ENCODE measurements around the gene ZNF524. TPM values are rescaled to one million over a fixed set of nuclear protein-coding genes. Genes with fewer than 3 reads are reported as not detected.
A peak's percentile ranks its signal among the peaks of the same experiment; 100 is the strongest.

The ZNF524 gene
- total RNA-seq, 1 experiment from 2014 or later, result 11.1 TPM

DNA sequence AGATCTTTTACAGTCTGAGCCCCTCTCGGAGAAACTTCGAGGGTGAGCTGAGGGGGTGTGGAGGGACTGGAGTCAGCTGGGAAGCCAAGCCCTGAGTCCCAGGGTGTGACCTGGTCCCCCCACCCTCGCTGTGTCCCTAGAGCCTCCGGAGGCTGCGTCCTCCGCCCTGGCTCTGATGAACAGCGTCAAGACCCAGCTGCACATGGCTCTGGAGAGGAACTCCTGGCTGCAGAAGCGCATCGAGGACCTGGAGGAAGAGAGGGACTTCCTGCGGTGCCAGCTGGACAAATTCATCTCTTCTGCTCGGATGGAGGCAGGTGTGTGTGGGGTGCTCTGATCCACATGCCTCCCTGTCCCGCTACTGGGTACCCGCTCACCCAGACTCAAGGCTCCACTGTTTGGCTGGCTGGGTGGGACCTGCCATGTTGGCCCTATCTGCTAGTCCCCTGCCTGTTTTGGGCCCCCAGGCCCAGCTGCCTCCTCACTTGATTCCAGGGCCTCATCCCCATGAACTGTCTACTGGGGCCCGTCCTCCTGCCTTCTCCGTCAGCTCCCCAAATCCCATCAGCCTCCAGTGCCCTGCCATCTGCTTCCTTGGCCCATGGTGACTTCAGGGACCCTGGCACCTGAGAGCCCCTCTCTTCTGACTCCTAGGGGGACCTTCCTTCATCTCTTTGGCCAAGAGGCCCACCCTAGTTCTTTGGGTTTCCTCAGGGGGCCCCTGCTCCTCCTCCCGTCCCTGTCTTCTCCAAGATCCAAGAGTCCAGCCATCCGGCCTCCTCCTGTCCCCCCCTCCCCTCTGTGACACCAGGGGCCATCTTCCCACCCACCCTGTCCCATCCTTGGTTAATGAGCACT lies 49.4 kb downstream of the ZNF524 start:
- intact Hi-C loops (cut with micrococcal nuclease; ENCODE audit: unreplicated experiment), result loop anchor here (10.0 kb wide), 1 partner anchor 495 kb away; the partner anchor contains the start of gene ZNF444
- Histone ChIP-seq H3K27me3 (replicated peaks; ENCODE audit: control insufficient read depth, insufficient read depth, low read length) (no peaks in the 10 kb centered on the region), H3K4me3 (ENCODE audit: low read depth, low read length) (no peak overlapping the region), H3K4me1 (peaks cover 3% of the 10 kb centered on the region; the same call in 1 of the 2 replicates), H3K36me3 (ENCODE audit: control insufficient read depth, insufficient read depth, low read length) (no peaks in the 10 kb centered on the region), H3K9me3 (no peaks in the 10 kb centered on the region)
- peak overlapping the region; percentile 82 for H3K4me3 Mint-ChIP-seq (ENCODE audit: unreplicated experiment)
- H3K27me3 Mint-ChIP-seq (ENCODE audit: insufficient read depth, unreplicated experiment), result no peaks in the 10 kb centered on the region
- peaks cover 2% of the 10 kb centered on the region for H3K4me1 Mint-ChIP-seq (ENCODE audit: low read depth, unreplicated experiment)
- H3K9me3 Mint-ChIP-seq (ENCODE audit: unreplicated experiment), result no peaks in the 10 kb centered on the region
- DNase-seq, result no peak
- H3K36me3 Mint-ChIP-seq (ENCODE audit: insufficient read depth, unreplicated experiment), result peaks cover 75% of the 10 kb centered on the region
- peak overlapping the region; percentile 78 for H3K27ac Mint-ChIP-seq (ENCODE audit: unreplicated experiment)
- TF ChIP-seq, protein P1, sequence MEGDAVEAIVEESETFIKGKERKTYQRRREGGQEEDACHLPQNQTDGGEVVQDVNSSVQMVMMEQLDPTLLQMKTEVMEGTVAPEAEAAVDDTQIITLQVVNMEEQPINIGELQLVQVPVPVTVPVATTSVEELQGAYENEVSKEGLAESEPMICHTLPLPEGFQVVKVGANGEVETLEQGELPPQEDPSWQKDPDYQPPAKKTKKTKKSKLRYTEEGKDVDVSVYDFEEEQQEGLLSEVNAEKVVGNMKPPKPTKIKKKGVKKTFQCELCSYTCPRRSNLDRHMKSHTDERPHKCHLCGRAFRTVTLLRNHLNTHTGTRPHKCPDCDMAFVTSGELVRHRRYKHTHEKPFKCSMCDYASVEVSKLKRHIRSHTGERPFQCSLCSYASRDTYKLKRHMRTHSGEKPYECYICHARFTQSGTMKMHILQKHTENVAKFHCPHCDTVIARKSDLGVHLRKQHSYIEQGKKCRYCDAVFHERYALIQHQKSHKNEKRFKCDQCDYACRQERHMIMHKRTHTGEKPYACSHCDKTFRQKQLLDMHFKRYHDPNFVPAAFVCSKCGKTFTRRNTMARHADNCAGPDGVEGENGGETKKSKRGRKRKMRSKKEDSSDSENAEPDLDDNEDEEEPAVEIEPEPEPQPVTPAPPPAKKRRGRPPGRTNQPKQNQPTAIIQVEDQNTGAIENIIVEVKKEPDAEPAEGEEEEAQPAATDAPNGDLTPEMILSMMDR (IDR thresholded peaks at IDR 0.05; ENCODE audit: insufficient read depth in 1 of 2, low read depth in 1 of 2, low read length in 1 of 2, severe bottlenecking in 1 of 2, unreplicated experiment in 1 of 2), result no peak
- ChIA-PET CTCF (interaction anchor here (0.6 kb wide), 1 partner anchor 11 kb away, joined by 3 read pairs; no protein-coding TSS in a partner anchor), POLR2A (no interaction called here)
- BruUV-seq (replicated peaks), result no TSS peak

DNA sequence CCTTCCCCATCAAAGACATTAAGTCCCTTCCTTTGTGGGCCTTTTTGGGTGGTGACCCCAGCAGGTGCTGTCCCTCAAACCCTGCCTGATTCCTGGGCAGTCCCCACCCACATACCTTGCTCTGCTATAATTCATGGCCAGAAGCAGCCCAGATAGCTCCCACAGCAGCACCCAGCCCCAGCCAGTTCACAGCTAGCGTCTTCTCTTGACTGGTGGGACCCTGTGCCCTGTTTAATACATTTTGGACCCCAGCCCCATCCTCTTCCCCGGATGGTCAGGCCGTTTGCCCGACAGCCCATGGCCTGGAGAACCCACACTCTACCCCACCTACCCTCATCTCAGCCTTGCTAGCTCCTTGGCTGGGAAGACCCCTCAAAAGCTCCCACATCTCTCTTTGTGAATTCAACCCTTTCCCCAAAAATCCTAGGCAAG lies 50.1 kb downstream of the ZNF524 start:
- Mint-ChIP-seq H3K36me3 (ENCODE audit: insufficient read depth, unreplicated experiment) (peaks cover 75% of the 10 kb centered on the region), H3K9me3 (ENCODE audit: unreplicated experiment) (no peaks in the 10 kb centered on the region), H3K27ac (ENCODE audit: unreplicated experiment) (peak overlapping the region; percentile 48), H3K4me1 (ENCODE audit: low read depth, unreplicated experiment) (no peaks in the 10 kb centered on the region), H3K4me3 (ENCODE audit: unreplicated experiment) (peak overlapping the region; percentile 82), H3K27me3 (ENCODE audit: insufficient read depth, unreplicated experiment) (no peaks in the 10 kb centered on the region)
- intact Hi-C loops (cut with micrococcal nuclease; ENCODE audit: unreplicated experiment), result loop anchor here (10.0 kb wide), 1 partner anchor 495 kb away; the partner anchor contains the start of gene ZNF444
- TF ChIP-seq, protein P1 (IDR thresholded peaks at IDR 0.05; ENCODE audit: insufficient read depth in 1 of 2, low read depth in 1 of 2, low read length in 1 of 2, severe bottlenecking in 1 of 2, unreplicated experiment in 1 of 2), result no peak
- POLR2A ChIA-PET, result no interaction called here
- H3K4me1 ChIP-seq, result 0 out of 2 replicates have a peak, but pooled peaks cover 3% of the 10 kb centered on the region
- CTCF ChIA-PET, result interaction anchor here (0.6 kb wide), 1 partner anchor 12 kb away, joined by 3 read pairs; no protein-coding TSS in a partner anchor
- DNase-seq, result no peak
- H3K36me3 ChIP-seq (ENCODE audit: control insufficient read depth, insufficient read depth, low read length), result no peaks in the 10 kb centered on the region
- no peaks in the 10 kb centered on the region for H3K9me3 ChIP-seq
- H3K27me3 ChIP-seq (replicated peaks; ENCODE audit: control insufficient read depth, insufficient read depth, low read length), result no peaks in the 10 kb centered on the region
- H3K4me3 ChIP-seq (ENCODE audit: low read depth, low read length), result no peak overlapping the region
- no TSS peak for BruUV-seq (replicated peaks)

DNA sequence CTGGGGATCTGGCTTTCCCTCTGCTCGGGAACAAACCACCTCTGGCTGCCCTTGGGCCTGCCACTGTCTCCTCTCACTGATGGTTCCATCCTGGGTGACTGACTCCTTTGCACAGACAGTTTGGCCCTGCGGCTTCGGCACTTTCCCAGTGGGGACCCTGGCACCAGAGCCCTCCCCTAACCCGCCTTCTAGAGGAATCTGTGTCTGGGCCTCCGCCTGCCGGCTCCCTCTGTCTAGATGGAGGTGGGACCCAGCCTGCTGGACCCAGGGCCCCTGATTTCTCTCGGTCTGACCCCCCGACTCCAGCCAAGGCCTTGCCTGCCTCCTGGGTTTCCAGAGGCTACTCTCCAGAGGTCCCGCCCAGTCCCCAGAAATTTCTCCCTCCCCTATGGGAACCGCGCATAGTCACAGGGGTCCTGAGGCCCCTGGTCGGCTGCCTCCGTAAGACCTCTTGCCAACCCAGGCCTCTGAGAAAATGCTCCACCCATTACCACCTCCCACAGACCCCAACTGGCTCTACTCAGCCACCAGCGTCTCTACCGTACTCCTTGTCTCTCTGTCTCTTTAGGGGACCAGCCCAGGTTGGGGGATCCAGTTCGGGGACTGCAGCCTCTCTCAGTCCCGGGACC lies 50.6 kb downstream of the ZNF524 start:
- peaks cover 75% of the 10 kb centered on the region for H3K36me3 Mint-ChIP-seq (ENCODE audit: insufficient read depth, unreplicated experiment)
- H3K27me3 ChIP-seq (replicated peaks; ENCODE audit: control insufficient read depth, insufficient read depth, low read length), result no peaks in the 10 kb centered on the region
- intact Hi-C loops (cut with micrococcal nuclease; ENCODE audit: unreplicated experiment), result loop anchor here (10.0 kb wide), 1 partner anchor 494 kb away; the partner anchor contains the start of gene ZNF444
- H3K9me3 Mint-ChIP-seq (ENCODE audit: unreplicated experiment), result no peaks in the 10 kb centered on the region
- no TSS peak for BruUV-seq (replicated peaks)
- CTCF ChIA-PET, result no interaction called here
- H3K27ac Mint-ChIP-seq (ENCODE audit: unreplicated experiment), result peak overlapping the region; percentile 36
- H3K27me3 Mint-ChIP-seq (ENCODE audit: insufficient read depth, unreplicated experiment), result no peaks in the 10 kb centered on the region
- POLR2A ChIA-PET, result no interaction called here
- no peak overlapping the region for H3K4me3 Mint-ChIP-seq (ENCODE audit: unreplicated experiment)
- H3K9me3 ChIP-seq, result no peaks in the 10 kb centered on the region
- no peaks in the 10 kb centered on the region for H3K36me3 ChIP-seq (ENCODE audit: control insufficient read depth, insufficient read depth, low read length)
- 0 out of 2 replicates have a peak, but pooled peaks cover 3% of the 10 kb centered on the region for H3K4me1 ChIP-seq
- no peak overlapping the region for H3K4me3 ChIP-seq (ENCODE audit: low read depth, low read length)
- TF ChIP-seq, protein P1 (IDR thresholded peaks at IDR 0.05; ENCODE audit: insufficient read depth in 1 of 2, low read depth in 1 of 2, low read length in 1 of 2, severe bottlenecking in 1 of 2, unreplicated experiment in 1 of 2), result no peak
- no peaks in the 10 kb centered on the region for H3K4me1 Mint-ChIP-seq (ENCODE audit: low read depth, unreplicated experiment)
- DNase-seq, result no peak

All from Caco-2 (cell line).